Posterior vena cava (tissue), 2 donors: ENCODE measurements around the gene RIPOR2. TPM values are rescaled to one million over a fixed set of nuclear protein-coding genes. Genes with fewer than 3 reads are reported as not detected.
"Not testable (repeated sequence)": the region's sequence is repeated elsewhere in the genome, so short reads cannot be mapped to it uniquely, and the experiment has no call there.

Source experiments
- DNase-seq: peaks from one replicate; pipeline ENCODE4 v3.0.0-alpha.2; 2020; ENCODE audit warnings: low spot score
- intact Hi-C, 2 donors: fragments of 100-400 bp; cut with DNase I; formaldehyde crosslinking; loops; one replicate each; pipeline versions ENCODE4 v1.14.1 to v1.14.2; 2022 to 2023
- total RNA-seq, 2 donors: library from RNA; stranded (reverse); fragmentation: NEBNext Ultra II Directional; extraction: Animal tissue kit (Norgen Biotek cat#: 25700); gene quantifications; one replicate each; pipeline ENCODE4 v1.2.1, GENCODE V29; 2021
- donor health status: DM: yes; HTN: yes; CAD: no.
- donor health status: DM: yes; HTN: yes; CAD: no.

RIPOR2 gene
- total RNA-seq, 2 donors from 2014 or later = 11.8 to 14.9 TPM

- DNase-seq = no peak
- intact Hi-C loops = no loop called here
Observed at GRCh38 chr6:24929242-24929641, 6.5 kb downstream of the RIPOR2 start.

GRCh38 chr6:24927985-24928745 is 7.6 kb downstream of the RIPOR2 start:
- intact Hi-C loops = no loop called here
- no peak for DNase-seq

GRCh38 chr6:24927277-24927955 is 8.3 kb downstream of the RIPOR2 start:
- no peak for DNase-seq
- intact Hi-C loops = no loop called here

- DNase-seq, intact Hi-C loops: not testable (repeated sequence)
Observed at GRCh38 chr6:24926647-24927046, 9.1 kb downstream of the RIPOR2 start.

- no peak for DNase-seq
- intact Hi-C loops = no loop called here
Observed at GRCh38 chr6:24926192-24926591, 9.6 kb downstream of the RIPOR2 start.

GRCh38 chr6:24925661-24926060 is 10.1 kb downstream of the RIPOR2 start:
- intact Hi-C loops = no loop called here

GRCh38 chr6:24924580-24925356 is 11.0 kb downstream of the RIPOR2 start:
- intact Hi-C loops = no loop called here

More at GRCh38 chr6:24925661-24926060, 10.1 kb downstream of the RIPOR2 start:
- DNase-seq = no peak

GRCh38 chr6:24923885-24924401 is 11.8 kb downstream of the RIPOR2 start:
- intact Hi-C loops = no loop called here
- no peak for DNase-seq

More at GRCh38 chr6:24924580-24925356, 11.0 kb downstream of the RIPOR2 start:
- no peak for DNase-seq

- intact Hi-C loops = no loop called here
Observed at GRCh38 chr6:24922814-24923213, 12.9 kb downstream of the RIPOR2 start.

GRCh38 chr6:24922170-24922569 is 13.6 kb downstream of the RIPOR2 start:
- DNase-seq = no peak
- intact Hi-C loops = no loop called here

More at GRCh38 chr6:24922814-24923213, 12.9 kb downstream of the RIPOR2 start:
- no peak for DNase-seq

- DNase-seq = no peak
- intact Hi-C loops = no loop called here
Observed at GRCh38 chr6:24920136-24920535, 15.6 kb downstream of the RIPOR2 start.

GRCh38 chr6:24919056-24919892 is 16.5 kb downstream of the RIPOR2 start:
- DNase-seq = no peak
- intact Hi-C loops = no loop called here

GRCh38 chr6:24918641-24919055 is 17.1 kb downstream of the RIPOR2 start:
- DNase-seq = no peak
- intact Hi-C loops = no loop called here

GRCh38 chr6:24916496-24916895 is 19.3 kb downstream of the RIPOR2 start:
- intact Hi-C loops = no loop called here
- DNase-seq = no peak

- intact Hi-C loops = no loop called here
- no peak for DNase-seq
Observed at GRCh38 chr6:24915641-24916040, 20.1 kb downstream of the RIPOR2 start.

- DNase-seq, intact Hi-C loops: not testable (repeated sequence)
Observed at GRCh38 chr6:24914082-24914481, 21.7 kb downstream of the RIPOR2 start.

- intact Hi-C loops = no loop called here
- no peak for DNase-seq
Observed at GRCh38 chr6:24911796-24912382, 23.9 kb downstream of the RIPOR2 start.

GRCh38 chr6:24910961-24911725 is 24.6 kb downstream of the RIPOR2 start:
- peak; percentile 86 for DNase-seq
- intact Hi-C loops = no loop called here
